ENCODE results near the gene SERPINB1. TPM values are rescaled to one million over a fixed set of nuclear protein-coding genes. Genes with fewer than 3 reads are reported as not detected.
A peak's percentile ranks its signal among the peaks of the same experiment; 100 is the strongest.
"Not testable (repeated sequence)": the region's sequence is repeated elsewhere in the genome, so short reads cannot be mapped to it uniquely, and the experiment has no call there.

SERPINB1 gene
- total RNA-seq, 1 donor: 127 TPM

DNA sequence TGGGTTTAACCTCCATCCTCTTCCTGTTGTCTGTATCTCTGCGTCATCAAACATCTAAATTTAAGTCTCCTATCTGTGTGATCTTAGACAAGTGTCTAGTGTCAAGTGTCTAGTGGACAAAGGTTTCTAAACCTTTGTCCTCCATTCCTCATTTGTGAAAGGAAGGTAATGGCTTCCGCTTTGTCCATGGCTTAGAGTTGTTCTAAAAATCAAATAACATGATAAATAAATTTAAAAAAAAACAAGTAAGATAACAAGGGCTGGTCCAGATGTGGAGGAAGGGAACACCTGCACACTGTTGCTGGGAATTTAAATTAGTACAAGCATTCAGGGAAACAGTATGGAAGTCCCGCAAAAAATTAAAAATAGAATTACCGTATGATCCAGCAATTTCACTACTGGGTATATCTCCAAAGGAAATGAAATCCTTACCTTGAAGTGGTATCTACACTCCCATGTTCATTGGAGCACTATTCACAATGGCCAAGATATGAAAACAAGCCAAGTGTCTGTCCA, 17.6 kb upstream of the SERPINB1 start:
- H3K27me3 ChIP-seq (ENCODE audit: insufficient read depth, low read length): no peaks in the 10 kb centered on the region
- H3K4me1 ChIP-seq (ENCODE audit: insufficient read depth, low read length): peaks cover 91% of the 10 kb centered on the region
- H3K9me3 ChIP-seq (ENCODE audit: low read depth, low read length): no peaks in the 10 kb centered on the region
- H3K4me3 ChIP-seq (ENCODE audit: low read length): no peak overlapping the region

DNA sequence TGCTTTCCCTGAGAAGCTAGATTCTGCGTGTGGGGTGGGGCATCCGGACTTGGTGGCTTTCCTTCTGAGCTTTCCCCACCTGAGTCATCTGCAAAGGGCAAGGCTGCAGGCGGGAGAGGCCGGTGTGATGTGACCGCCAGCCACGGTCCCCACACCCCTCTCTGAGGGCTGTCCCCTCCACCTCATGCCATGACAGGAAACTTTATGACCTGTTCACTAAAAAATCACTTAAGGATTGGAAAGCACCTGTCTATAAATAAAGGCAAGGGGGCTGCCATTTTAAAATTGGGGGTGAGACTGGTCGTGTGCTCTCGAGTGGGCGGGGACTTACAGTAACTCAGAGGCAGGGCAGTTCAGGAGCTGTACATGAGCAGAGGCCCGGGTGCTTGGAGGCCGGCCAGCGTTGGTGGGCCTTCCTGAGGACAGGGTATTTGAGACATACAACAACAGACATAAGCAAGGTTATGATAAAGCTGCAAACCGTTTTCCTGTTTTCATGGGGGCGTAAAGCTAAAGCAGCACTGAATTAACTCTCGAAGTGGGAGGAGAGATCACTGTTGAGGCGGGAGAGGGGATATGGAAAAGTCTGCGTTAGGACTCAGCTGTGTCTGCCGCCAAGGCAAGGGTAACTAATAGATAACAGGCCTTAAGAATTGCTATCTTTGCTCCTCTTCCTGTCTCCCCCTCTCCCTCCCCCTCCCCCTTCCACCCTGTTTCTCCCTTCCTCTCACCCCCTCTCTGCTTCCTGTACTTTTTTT, 16.1 kb upstream of the SERPINB1 start:
- Histone ChIP-seq H3K9me3 (ENCODE audit: low read depth, low read length) (no peaks in the 10 kb centered on the region), H3K4me1 (ENCODE audit: insufficient read depth, low read length) (peaks cover 90% of the 10 kb centered on the region), H3K4me3 (ENCODE audit: low read length) (no peak overlapping the region), H3K27me3 (ENCODE audit: insufficient read depth, low read length) (no peaks in the 10 kb centered on the region)

DNA sequence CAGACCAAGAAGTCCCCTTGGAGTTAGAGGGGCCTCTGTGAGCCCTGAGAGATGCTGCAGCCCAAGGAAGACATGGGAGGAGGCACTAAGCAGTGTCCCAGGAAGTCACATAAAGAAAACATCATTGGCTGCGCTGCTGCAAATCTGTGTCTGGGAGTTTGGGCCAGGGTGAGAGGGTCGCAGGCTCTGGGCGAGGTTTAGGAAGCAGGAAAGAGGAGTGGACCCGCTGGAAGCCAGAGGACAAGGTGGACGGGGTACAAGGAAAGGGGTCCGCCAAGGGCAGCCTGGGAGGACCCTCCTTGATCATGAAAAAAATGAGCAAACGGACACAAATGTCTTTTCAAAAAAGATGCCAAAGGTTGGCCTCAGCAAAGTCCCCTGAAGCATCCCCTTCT, 15.5 kb upstream of the SERPINB1 start:
- Histone ChIP-seq H3K4me3 (ENCODE audit: low read length) (no peak overlapping the region), H3K9me3 (ENCODE audit: low read depth, low read length) (no peaks in the 10 kb centered on the region), H3K4me1 (ENCODE audit: insufficient read depth, low read length) (peaks cover 87% of the 10 kb centered on the region), H3K27me3 (ENCODE audit: insufficient read depth, low read length) (no peaks in the 10 kb centered on the region)

DNA sequence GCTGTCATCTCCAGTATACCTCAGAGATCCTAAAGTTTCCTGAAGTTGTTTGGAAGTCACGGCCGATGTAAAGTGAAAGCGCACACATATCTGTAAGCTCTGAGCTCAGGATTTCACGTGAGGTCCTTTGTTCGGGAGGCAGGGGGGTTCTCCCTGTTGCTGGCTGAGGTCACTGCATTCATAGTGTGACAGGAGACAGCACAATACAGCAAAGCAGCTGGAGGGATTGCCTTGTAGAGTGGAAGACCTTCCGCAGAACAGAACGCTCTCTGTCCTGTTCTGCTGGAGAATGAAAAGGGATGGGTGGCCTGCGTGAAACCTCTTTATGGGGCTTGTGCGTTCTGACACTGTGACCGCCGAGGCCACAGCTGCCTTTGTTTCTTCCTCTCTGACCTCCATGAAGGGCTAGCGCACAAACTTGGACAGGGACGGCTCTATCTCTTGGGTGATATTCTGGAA, 13.4 kb upstream of the SERPINB1 start:
- H3K4me1 ChIP-seq (ENCODE audit: insufficient read depth, low read length): peaks cover 73% of the 10 kb centered on the region
- H3K4me3 ChIP-seq (ENCODE audit: low read length): no peak overlapping the region
- no peaks in the 10 kb centered on the region for H3K27me3 ChIP-seq (ENCODE audit: insufficient read depth, low read length)
- H3K9me3 ChIP-seq (ENCODE audit: low read depth, low read length): no peaks in the 10 kb centered on the region

DNA sequence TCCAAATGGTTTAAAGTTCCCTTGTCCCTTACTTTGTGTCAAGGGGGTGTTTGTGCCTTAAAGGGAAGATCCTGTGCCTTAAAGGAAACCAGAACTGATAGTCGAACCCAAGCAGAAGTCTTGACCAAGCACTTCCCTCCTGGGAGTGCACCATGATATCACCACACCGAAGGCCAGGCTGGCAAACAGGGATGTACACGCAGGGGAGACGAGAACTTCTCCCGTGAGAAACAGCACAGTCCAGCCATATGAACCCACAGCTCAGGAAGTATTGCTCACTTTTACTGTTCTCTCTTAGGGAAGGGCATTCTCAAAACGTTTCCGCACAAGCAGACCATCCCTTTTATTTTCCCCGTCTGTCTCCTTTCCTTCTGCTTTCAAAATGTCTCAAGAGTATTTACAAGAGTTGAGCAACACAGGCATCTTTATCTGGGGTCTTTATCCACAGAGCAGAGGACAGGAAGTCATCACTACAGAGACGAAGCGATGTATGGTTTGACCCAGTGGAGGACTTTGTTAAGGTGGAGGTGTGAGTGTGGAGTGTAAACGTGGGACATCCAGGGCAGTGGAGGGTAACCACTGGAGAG, 12.8 kb upstream of the SERPINB1 start:
- H3K4me1 ChIP-seq (ENCODE audit: insufficient read depth, low read length): peaks cover 68% of the 10 kb centered on the region
- H3K4me3 ChIP-seq (ENCODE audit: low read length): no peak overlapping the region
- H3K9me3 ChIP-seq (ENCODE audit: low read depth, low read length): no peaks in the 10 kb centered on the region
- no peaks in the 10 kb centered on the region for H3K27me3 ChIP-seq (ENCODE audit: insufficient read depth, low read length)

DNA sequence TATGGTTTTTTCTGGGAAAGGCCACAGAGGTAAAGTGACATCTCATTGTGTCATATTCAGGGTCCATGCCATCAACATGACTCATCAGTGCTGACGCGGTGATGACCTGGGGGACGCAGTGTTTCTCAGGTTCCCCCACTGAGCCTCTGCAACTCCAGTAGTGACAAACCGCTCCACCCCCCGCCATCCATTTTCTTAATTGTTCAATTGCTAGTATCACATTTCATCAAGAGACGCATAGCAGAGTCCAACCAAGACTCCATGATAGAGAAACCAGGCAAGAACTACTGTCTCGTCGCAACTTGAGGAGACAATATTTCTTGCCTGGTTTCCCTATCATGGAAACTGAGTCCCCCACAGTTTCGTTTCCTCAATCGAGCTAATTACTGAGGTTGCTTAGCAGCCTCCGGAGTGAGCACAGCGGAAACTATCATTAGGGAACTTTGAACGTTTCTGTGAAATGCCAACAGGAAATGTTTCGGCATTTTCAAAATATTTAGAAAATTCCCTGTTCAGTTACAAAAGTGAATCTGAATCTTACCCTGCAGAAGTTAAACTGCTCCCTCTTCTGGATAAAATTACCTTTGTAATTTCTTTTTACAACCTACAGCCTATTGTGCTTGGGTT, 12.2 kb upstream of the SERPINB1 start:
- Histone ChIP-seq H3K27me3 (ENCODE audit: insufficient read depth, low read length) (no peaks in the 10 kb centered on the region), H3K4me3 (ENCODE audit: low read length) (peak overlapping the region; percentile 17), H3K4me1 (ENCODE audit: insufficient read depth, low read length) (peaks cover 67% of the 10 kb centered on the region), H3K9me3 (ENCODE audit: low read depth, low read length) (no peaks in the 10 kb centered on the region)

DNA sequence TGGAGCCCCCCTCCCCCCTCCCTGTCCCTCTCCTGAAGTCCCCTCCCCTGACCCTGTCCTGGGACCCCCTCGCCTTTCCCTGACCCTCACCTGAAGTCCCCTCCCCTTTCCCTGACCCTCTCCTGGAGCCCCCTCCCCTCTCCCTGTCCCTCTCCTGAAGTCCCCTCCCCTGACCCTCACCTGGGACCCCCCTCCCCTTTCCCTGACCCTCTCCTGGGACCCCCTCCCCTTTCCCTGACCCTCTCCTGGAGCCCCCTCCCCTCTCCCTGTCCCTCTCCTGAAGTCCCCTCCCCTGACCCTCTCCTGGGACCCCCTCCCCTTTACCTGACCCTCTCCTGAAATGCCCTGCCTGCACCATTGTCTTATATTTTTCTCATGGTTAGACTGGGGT, 11.7 kb upstream of the SERPINB1 start:
- not testable (repeated sequence) for H3K27me3 ChIP-seq (ENCODE audit: insufficient read depth, low read length); H3K9me3 ChIP-seq (ENCODE audit: low read depth, low read length); H3K4me3 ChIP-seq (ENCODE audit: low read length)
- peaks cover 67% of the 10 kb centered on the region for H3K4me1 ChIP-seq (ENCODE audit: insufficient read depth, low read length)

DNA sequence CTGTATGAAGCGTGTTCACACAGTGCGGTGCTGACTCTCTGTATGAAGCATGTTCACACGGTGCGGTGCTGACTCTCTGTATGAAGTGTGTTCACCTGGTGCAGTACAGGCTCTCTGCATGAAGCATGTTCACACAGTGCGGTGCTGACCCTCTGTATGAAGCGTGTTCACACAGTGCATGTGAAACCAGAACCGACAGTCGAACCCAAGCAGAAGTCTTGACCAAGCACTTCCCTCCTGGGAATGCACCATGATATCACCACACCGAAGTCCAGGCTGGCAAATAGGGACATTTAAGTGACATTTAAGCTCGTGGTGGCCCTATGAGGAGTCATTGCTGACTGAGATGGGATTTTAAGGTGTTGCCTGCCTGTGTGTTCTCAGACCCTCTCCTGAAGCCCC, 11.3 kb upstream of the SERPINB1 start:
- no peaks in the 10 kb centered on the region for H3K27me3 ChIP-seq (ENCODE audit: insufficient read depth, low read length)
- H3K4me3 ChIP-seq (ENCODE audit: low read length): no peak overlapping the region
- peaks cover 67% of the 10 kb centered on the region for H3K4me1 ChIP-seq (ENCODE audit: insufficient read depth, low read length)
- H3K9me3 ChIP-seq (ENCODE audit: low read depth, low read length): no peaks in the 10 kb centered on the region

DNA sequence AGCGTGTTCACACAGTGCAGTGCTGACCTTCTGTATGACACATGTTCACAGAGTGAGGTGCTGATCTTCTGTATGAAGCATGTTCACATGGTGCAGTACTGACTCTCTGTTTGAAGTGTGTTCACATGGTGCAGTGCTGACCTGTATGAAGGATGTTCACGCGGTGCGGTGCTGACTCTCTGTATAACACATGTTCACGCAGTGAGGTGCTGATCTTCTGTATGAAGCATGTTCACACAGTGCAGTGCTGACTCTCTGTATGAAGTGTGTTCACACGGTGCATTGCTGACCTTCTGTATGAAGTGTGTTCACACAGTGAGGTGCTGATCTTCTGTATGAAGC, 10.8 kb upstream of the SERPINB1 start:
- Histone ChIP-seq H3K4me3 (ENCODE audit: low read length) (no peak overlapping the region), H3K9me3 (ENCODE audit: low read depth, low read length) (no peaks in the 10 kb centered on the region), H3K4me1 (ENCODE audit: insufficient read depth, low read length) (peaks cover 65% of the 10 kb centered on the region), H3K27me3 (ENCODE audit: insufficient read depth, low read length) (no peaks in the 10 kb centered on the region)

DNA sequence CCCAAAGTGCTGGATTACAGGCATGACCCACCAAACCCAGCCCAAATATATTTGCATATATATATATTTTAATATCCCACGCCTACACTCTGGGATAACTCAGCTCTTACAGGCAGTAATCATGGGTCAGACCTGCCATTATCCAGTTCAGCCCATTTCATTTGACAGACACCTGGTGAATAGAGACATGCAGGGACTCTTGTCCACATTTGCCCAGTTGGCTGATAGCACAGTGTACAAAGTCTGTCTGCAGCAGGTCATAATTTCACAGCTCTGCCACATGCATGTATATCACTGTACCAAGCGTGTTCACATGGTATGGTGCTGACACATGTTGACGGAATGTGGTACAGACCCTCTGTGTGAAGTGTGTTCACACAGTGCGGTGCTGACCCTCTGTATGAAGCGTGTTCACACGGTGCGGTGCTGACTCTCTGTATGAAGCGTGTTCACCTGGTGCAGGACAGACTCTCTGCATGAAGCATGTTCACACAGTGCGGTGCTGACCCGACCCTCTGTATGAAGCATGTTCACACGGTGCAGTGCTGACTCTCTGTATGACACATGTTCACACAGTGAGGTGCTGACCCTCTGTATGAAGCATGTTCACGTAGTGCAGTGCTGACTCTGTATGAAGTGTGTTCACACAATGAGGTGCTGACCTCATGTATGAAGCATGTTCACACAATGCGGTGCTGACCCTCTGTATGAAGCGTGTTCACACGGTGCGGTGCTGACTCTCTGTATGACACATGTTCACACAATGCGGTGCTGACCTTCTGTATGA, 10.3 kb upstream of the SERPINB1 start:
- no peaks in the 10 kb centered on the region for H3K27me3 ChIP-seq (ENCODE audit: insufficient read depth, low read length)
- H3K4me1 ChIP-seq (ENCODE audit: insufficient read depth, low read length): peaks cover 63% of the 10 kb centered on the region
- no peak overlapping the region for H3K4me3 ChIP-seq (ENCODE audit: low read length)
- H3K9me3 ChIP-seq (ENCODE audit: low read depth, low read length): no peaks in the 10 kb centered on the region

DNA sequence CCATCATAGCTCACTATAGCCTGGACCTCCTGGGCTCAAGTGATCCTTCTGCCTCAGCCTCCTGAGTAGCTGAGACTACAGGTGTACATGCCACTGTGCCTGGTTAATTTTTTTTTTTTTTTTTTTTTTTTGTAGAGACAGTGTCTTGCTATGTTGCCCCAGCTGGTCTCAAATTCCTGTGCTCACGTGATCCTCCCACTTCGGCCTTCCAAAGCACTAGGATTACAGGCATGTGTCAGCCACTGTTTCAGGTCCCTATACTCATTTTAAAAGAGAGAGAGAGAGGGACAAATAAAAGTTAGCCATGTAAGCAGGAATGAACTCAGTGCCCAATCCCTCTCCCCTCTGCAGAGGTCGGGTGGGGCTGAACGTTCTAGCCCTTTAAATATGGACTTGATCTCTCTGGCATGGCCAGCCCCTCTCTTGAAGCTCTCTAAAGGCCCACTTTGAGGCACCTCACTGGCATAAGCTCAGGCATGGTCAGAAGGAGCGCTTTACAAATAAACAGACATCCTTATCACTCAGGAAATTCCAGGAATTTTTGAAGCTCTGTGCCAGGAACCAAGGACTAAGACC, 9.0 kb upstream of the SERPINB1 start:
- no peaks in the 10 kb centered on the region for H3K27me3 ChIP-seq (ENCODE audit: insufficient read depth, low read length)
- H3K9me3 ChIP-seq (ENCODE audit: low read depth, low read length): no peaks in the 10 kb centered on the region
- peaks cover 62% of the 10 kb centered on the region for H3K4me1 ChIP-seq (ENCODE audit: insufficient read depth, low read length)
- H3K4me3 ChIP-seq (ENCODE audit: low read length): no peak overlapping the region

DNA sequence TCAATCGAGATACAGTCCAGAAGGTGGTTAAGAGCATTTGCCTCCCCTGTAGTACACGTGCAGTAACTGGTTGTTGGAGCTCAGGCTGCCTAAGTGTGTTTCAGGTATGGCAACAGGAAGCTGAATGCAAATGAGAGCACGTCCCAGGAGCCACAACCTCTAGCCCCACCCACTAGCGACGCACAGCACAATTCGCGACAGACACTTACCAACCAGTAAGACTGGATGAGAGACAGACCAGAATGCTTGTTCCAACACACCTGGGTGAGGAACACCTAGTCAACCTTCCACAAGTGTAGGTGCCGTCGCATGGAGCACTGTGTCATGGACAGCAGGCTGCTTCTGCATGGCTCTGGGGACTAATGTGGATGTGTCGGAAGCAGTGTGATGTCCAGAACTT, 7.2 kb upstream of the SERPINB1 start:
- Histone ChIP-seq H3K4me3 (ENCODE audit: low read length) (no peak overlapping the region), H3K4me1 (ENCODE audit: insufficient read depth, low read length) (peaks cover 44% of the 10 kb centered on the region), H3K9me3 (ENCODE audit: low read depth, low read length) (no peaks in the 10 kb centered on the region), H3K27me3 (ENCODE audit: insufficient read depth, low read length) (no peaks in the 10 kb centered on the region)

DNA sequence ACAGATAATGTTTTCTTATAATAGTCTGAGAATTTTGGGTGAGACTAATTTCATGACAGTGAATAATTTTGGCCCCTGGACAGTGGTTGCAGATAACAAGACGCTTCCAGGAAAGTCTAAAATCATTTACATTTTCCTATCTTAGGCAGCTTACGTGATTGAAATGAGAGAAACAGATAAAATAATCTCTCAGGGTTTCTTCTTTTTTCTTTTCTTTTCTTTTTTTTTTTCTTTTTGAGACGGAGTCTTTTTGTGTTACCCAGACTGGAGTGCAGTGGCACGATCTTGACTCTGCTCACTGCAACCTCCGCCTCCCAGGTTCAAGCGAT, 4.2 kb upstream of the SERPINB1 start:
- Histone ChIP-seq H3K9me3 (ENCODE audit: low read depth, low read length) (no peaks in the 10 kb centered on the region), H3K4me1 (ENCODE audit: insufficient read depth, low read length) (peaks cover 50% of the 10 kb centered on the region), H3K4me3 (ENCODE audit: low read length) (no peak overlapping the region), H3K27me3 (ENCODE audit: insufficient read depth, low read length) (no peaks in the 10 kb centered on the region)

DNA sequence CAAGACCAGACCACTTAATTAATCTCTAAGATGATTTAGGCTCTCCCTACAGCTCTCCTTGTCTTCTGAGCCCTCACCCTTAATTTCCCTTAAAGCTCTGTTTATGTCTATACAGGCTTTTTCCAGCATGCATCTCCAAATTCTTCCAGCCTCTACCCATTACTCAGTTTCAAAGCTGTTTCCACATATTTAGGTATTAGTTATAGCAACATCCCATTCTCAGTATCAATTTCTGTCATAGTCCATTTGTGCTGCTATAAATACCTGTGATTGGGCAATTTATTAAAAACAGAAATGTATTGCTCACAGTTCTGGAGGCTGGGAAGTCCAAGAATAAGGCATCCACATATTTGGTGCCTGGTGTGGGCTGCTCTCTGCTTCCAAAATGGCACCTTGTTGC, 2.3 kb upstream of the SERPINB1 start:
- H3K4me3 ChIP-seq (ENCODE audit: low read length): no peak overlapping the region
- peaks cover 64% of the 10 kb centered on the region for H3K4me1 ChIP-seq (ENCODE audit: insufficient read depth, low read length)
- H3K9me3 ChIP-seq (ENCODE audit: low read depth, low read length): no peaks in the 10 kb centered on the region
- H3K27me3 ChIP-seq (ENCODE audit: insufficient read depth, low read length): no peaks in the 10 kb centered on the region

Measured in mononuclear cell (primary cell).